GM13977 (cell line): Measurements from ENCODE around the gene ETV7.

Source experiments
- DNase-seq: peaks from one replicate; pipeline ENCODE4 v3.0.0; 2012; ENCODE audit warnings: low spot score
- CTCF ChIP-seq: IDR thresholded peaks from 2 replicates; pipeline ENCODE4 v1.5.1; 2012; ENCODE audit warnings: mild to moderate bottlenecking, control low read depth; ENCODE audit not compliant: insufficient read depth; ENCODE audit errors: extremely low read depth, missing control alignments
- in situ Hi-C: fragments of 300-500 bp; cut with MboI; formaldehyde crosslinking; loops from one replicate; pipeline ENCODE4 v1.12.0; 2022; ENCODE audit warnings: low sequenced_read_pairs, low pct_unique_long_range_greater_than_20kb, mixed read lengths, inconsistent platforms; ENCODE audit not compliant: unreplicated experiment

Gene ETV7

GRCh38 chr6:36426622-36427021, 39.2 kb upstream of the ETV7 start:
- no peak for TF ChIP-seq CTCF
- in situ Hi-C loops, result no loop called here
- no peak for DNase-seq

- TF ChIP-seq CTCF, result peak; percentile 67
- in situ Hi-C loops, result no loop called here
- peak; percentile 96 for DNase-seq
Observed at GRCh38 chr6:36423101-36423824, 35.8 kb upstream of the ETV7 start.

GRCh38 chr6:36422714-36423100, 35.2 kb upstream of the ETV7 start:
- no peak for DNase-seq
- no peak for TF ChIP-seq CTCF
- in situ Hi-C loops, result no loop called here

GRCh38 chr6:36419310-36419709, 31.8 kb upstream of the ETV7 start:
- in situ Hi-C loops, result no loop called here
- DNase-seq, result no peak
- TF ChIP-seq CTCF, result no peak

- in situ Hi-C loops, result no loop called here
- TF ChIP-seq CTCF, result no peak
- no peak for DNase-seq
Observed at GRCh38 chr6:36418558-36418957, 31.1 kb upstream of the ETV7 start.

GRCh38 chr6:36414481-36414880, 27.0 kb upstream of the ETV7 start:
- no peak for DNase-seq
- in situ Hi-C loops, result no loop called here
- TF ChIP-seq CTCF, result no peak
